NCI-H1092 (cell line): ENCODE results near the gene HIPK2.
"Not testable (repeated sequence)": the region's sequence is repeated elsewhere in the genome, so short reads cannot be mapped to it uniquely, and the experiment has no call there.

Experiments used
- DNase-seq: peaks from one replicate; lab custom pipeline; 2025; lab: John Stamatoyannopoulos, UW

The HIPK2 gene

GRCh38 chr7:139566736-139567646 is 210.8 kb downstream of the HIPK2 start:
- no peak for DNase-seq

- DNase-seq = no peak
Measured at GRCh38 chr7:139566075-139566474, 211.7 kb downstream of the HIPK2 start.

DNA sequence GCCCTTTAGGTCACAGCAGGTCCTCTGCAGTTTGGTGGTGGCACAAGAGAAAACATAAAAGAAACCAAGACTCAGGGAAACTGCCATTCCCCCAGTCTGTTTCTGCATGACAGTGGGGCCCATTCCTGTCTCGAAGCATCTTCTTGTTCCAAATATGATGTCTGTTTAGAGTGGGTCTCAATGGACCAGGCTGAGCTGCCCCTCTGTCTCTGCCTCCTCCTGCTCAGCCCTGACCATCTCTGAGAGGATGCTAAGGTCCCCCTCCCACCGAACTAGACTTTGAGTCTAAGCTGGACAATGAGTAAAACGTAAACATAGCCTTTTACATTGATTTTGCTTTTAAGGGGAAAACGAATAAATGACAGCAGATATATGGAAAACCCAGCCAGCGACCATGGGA is 213.9 kb downstream of the HIPK2 start:
- DNase-seq = no peak

DNA sequence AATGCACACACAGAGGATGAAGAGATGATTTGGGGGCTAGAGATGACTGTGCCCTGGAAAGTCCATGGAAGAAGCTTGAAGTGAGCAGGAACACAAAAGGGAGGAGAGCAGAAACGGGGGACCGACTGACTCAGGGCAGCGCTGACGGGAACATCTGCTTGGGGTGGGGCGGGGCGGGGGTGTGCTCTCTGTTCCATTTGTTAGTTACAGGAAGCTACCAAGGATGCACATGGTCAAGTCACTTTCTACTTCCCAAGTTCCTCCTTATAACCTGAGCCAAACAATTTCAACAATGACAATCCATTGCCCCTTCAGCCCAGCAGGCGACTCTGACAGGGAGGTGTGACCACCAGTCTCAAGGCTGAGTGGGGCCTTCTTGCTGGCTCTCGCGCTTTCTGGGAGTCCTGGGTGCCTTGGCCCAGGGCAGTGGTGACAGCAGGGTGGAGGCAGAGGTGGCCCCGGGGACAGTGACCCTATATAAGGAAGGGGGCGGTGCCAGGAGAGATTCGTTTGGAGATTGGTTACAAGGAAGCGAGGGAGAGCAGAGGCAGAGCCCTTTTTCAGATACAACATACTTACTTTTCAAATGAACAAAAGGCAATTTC is 214.7 kb downstream of the HIPK2 start:
- no peak for DNase-seq

DNA sequence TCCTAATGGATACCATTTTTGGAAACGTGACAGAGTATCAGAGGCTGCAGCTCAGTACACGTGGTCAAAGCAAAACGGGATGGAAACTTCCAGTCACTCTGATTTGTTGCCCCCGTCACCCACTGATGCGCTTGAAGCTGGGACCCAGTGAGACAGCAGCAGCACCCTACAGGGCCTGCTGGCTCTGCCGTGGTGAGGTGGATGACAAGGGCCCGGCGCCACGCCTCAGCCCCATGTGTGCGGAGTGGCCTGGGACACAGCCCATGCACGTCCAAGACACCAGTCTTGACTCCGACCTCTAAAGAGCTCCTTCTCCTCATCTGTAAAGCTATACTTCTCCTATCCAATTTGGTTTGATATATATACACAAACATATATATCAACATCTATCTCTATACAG is 215.3 kb downstream of the HIPK2 start:
- no peak for DNase-seq

- peak; percentile 80 for DNase-seq
Measured at GRCh38 chr7:139560678-139561077, 217.1 kb downstream of the HIPK2 start.

GRCh38 chr7:139560199-139560598 is 217.6 kb downstream of the HIPK2 start:
- DNase-seq = no peak

- DNase-seq = no peak
Measured at GRCh38 chr7:139559364-139560105, 218.3 kb downstream of the HIPK2 start.

- no peak for DNase-seq
Measured at GRCh38 chr7:139557857-139558581, 219.8 kb downstream of the HIPK2 start.

DNA sequence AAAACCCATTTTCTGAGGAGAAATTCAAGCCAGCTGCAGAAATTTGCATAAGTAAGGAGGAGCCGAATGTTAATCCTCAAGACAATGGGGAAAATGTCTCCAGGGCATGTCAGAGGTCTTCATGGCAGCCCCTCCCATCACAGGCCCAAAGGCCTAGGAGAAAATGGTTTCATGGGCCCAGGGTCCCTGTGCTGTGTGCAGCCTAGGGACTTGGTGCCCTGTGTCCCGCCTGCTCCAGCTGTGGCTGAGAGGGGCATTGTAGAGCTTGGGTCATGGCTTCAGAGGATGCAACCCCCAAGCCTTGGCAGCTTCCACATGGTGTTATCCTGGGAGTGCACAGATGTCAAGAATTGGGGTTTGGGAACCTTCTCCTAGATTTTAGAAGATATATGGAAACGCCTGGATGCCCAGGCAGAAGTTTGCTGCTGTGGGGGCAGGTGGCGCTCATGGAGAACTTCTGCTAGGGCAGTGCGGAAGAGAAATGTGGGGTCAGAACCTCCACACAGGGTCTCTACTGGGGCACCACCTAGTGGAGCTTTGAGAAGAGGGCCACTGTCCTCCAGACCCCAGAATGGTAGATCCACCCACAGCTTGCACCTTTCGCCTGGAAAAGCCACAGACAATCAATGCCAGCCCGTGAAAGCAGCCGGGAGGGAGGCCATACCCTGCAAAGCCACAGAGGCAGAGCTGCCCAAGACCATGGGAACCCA is 223.7 kb downstream of the HIPK2 start:
- not testable (repeated sequence) for DNase-seq

DNA sequence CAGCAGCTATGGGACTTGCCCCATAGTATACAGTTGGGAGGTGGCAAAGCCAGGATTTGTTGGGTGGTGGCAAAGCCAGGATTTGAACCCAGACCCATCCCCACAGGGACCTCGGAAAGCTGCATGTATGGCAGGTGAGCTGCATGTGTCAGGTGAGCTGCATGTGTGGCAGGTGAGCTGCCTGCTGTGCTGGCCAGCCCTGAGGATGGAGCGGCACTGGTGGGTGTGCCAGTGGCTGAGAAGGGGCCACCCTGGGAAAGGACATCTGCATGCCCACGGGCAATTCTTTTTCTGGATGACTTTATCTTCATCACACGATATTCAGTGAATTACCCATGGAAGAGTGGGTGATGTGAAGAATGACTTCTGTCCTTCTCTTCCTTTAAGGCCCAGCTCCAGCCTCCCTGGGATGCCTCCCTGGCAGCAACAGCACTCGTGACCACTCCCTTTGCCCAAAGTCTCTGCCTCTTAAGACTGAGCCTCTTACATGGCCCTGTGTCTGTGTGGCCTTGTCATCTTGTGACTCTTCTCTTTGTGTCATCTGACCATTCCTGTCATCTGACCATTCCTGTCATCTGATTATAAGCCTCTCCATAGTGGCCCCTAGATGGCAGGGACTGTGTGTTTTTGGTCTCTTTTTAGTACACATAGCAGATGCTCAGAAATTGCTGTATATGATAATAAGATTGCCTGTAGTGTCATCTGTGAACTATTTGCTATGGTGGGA is 229.3 kb downstream of the HIPK2 start:
- DNase-seq = no peak

GRCh38 chr7:139544645-139545044 is 233.2 kb downstream of the HIPK2 start:
- no peak for DNase-seq

GRCh38 chr7:139543801-139544603 is 233.8 kb downstream of the HIPK2 start:
- DNase-seq = no peak

- DNase-seq = no peak
Measured at GRCh38 chr7:139542308-139543151, 235.3 kb downstream of the HIPK2 start.

DNA sequence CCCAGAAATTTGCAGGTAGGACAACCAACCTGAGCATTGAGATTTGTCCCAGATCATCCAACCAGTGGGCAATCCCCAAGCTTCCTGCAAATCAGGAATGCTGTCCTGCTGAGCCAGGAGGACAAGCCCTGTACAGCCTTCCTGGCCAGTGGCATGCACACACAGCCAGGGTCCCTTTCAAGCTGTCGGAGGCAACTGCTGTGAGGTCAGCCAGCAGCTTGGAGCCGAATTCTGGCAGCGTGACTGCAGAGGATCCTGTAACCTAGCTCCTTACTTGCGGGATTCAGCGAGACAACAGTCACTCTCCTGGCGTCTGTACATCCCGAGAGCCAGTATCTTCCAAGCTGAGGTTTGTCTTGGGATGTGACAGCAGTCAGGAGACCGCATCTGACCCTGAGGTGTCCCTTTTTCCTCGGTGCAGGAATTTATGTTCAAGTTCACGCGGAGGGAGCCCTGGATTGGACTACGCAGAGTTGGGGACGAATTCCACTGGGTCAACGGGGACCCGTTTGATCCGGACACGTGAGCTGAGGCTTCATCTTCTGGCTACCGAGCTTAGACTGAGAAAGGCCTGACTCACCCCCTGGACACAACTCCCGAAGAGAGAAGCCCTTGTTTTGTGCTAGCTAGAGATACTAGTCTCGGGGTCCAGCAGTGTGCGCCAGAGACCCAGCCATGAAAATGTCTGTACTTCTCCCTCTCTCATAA is 236.0 kb downstream of the HIPK2 start:
- no peak for DNase-seq

DNA sequence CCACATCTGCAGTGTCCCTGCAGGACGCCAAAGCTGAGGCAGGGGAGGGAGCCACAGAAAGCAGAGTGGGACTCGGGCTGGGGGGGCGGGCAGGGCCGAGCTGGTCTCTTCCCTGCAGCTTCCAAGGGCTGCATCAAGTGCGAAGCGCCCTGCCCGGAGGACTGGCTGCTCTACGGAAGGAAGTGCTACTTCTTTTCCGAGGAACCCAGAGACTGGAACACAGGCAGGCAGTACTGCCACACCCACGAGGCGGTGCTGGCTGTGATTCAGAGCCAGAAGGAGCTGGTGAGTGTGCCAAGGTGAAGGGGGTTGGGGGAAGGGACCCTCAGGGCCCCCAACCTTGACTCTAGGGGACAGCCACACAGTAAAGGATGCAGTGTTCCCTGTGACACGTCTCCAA is 237.6 kb downstream of the HIPK2 start:
- DNase-seq = no peak

GRCh38 chr7:139538881-139539635 is 238.7 kb downstream of the HIPK2 start:
- no peak for DNase-seq

DNA sequence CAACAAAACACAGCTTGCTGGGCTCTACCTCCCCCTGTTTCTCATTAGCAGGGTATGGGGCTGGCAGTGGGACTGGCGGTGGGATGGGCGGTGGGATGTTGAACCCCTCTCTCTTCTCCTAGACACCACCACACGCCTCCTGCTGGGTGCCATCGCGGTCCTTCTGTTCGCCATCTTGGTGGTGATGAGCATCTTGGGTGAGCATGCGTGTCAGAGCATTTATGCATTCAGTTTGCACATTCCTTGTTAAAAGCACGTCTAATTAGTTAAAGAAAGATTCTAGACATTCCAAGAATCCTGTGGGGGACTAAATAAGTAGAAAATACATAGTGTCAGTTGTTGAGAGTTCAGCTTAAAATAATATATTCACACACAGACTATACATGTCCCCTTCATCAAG is 241.6 kb downstream of the HIPK2 start:
- no peak for DNase-seq
